DMS114 treated with DMSO at 0.1 percent for 48 hours (cell line): ENCODE results near the gene ATP13A5.

Source experiments
- DNase-seq: peaks from one replicate; lab custom pipeline; 2025; ENCODE audit not compliant: unreplicated experiment; lab: John Stamatoyannopoulos, UW

Gene ATP13A5

DNA sequence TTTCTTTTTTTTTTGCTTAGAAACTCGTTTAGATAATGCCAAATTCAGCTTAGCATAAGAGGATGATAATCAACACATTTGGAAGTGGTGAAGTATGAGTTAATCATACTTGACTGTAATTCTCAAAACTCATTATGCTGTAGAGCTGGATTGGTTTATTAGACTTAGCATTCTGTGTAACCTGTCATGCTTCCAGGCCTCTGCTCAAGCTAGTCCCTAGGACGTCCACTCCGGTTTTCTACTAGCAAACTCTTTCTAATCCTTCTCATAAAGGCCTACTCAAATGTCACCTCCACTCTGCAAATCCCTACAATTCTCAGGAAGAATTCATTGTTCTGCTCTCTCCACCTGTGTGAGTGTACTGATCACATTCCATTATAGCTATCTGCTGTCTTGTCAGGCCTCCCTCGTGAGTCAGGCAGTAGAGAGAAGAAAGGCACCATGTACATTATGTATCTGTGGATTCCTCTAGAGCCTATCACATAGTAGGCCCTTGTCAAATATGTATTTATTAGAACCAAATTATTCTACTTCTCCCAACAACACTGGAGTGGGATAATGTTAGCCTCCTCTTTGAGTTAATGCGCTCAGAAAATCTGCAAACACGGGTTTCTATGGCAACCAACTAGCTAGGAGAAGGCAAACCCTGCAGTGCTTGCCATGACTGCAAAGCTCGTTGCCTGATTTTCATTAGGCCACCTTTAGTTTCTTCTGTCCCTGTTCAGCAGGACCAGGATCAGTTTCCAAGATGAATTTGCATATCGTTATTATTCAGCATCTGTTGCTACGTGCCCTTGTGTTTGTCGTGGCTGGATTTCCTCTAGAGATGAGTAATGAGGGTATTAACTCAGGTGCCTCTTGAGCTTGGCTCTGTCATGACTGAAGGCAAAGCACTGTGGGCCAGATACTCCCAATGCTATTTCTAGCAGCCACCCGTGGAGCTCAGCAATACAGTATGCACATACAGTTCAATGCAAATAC, 30.7 kb downstream of the ATP13A5 start:
- DNase-seq = no peak

DNA sequence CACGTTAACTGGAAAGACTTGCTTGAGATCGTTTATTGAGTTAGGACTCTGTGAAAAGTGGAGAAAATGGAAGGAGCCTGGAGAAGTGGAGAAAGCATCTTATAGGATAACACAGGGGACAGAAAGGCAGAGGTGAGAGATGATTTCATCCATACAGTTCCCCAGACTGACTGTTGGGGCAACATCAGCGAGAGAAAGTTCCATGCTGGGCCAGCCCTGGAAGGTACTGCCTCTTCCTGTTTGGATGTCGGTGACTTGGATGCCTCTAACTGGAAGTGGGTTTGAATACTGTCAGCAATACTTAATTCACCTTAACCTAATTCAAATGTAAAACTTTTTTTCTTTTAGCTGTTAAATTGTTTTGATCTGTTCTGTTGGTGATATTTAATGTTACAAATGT, 32.3 kb downstream of the ATP13A5 start:
- DNase-seq = no peak

DNA sequence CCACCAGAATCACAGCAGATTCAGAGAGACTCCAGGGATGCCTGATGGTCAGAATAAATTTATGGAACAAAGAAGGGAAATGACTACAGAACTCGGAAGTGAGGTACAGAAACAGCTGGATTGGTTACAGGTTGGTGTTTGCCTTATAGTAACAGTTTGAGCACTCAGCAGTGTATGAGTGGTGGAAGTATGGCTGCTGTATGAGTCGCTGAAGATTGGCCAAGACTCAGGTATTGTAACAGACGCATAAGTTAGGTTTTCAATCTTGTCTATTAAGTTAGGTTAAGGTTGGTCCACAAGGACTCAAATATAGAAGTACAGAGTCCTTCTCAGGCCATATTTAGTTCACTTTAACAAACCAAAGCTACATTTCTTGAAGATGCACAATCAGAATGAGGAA, 33.1 kb downstream of the ATP13A5 start:
- no peak for DNase-seq

DNA sequence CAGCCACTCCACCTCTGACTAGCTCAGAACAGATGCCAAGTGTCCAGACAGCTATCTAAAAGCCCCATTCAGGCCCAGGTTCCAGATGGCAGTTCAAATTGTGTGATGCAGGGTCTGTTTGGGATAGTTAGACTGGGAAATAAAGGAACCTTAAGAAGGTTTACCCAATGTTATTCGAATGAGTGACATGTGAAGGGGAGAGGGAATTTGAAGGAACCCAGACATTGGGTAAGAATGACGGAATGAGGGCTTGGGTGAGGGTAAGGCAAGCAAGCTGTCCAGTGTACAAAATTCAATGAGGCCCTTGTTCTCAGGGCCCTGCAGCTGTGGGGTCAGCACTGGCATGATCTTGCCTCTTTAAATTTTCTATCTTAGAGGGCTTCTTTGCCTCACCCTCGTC, 34.1 kb downstream of the ATP13A5 start:
- no peak for DNase-seq

DNA sequence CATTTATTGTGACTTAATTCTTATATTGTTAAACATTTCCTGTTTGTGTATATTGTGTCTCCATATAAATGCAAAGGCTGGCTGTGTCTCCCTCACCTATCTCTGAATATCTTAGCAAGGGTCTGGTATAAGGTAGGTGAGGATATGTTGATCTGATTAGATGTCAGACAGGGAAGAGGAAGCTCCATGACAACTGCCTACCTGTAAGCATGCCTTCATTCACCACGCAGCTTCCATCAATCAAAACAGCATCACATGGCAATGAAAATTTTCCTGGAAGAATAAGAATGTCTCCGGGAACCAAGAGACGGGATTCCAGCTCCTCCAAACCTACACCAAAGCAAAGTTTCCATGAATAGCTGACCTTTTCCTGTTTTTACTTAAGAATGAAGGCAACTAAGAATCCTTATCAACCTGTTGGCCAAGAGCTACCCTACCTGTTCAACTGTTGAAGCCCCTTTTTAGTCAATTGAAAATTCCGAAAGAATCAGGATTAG, 34.8 kb downstream of the ATP13A5 start:
- DNase-seq = no peak

DNA sequence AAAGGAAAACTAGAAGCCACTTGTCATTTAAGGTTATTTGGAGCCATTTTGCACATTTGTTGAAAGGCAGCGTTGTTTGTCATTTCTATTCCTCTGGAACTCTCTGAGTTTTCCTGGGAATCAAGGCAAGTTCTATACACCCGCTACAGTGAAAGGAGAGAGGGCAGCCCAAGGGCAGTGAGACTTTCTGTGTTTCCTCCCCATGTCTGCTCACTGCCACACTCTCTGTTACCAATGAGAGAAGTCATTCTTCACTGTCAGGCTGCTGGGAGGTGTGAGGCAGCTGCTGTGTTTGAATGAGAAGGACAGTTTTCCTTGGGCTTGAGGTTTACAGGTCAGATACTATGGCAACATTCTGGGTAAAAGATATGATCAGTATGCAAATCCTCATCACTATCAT, 36.0 kb downstream of the ATP13A5 start:
- no peak for DNase-seq

DNA sequence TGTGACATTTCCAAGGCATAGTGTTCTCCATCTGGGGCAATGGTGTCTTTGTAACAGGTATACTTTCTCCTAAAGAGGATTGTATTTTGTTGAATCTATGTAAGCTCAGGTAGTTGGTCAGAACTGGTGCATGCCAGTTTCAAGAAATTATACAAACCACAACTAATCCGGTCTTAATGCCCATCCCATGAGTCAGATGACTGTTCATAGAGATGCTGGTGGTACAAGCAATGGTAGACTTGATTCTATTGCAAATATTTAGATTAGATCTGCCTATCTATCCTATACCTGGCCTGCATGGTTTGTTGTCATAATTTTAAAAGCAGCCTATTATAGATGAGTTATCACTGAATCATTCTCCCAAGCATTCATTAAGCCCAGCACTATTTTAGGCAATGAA, 43.5 kb downstream of the ATP13A5 start:
- no peak for DNase-seq

DNA sequence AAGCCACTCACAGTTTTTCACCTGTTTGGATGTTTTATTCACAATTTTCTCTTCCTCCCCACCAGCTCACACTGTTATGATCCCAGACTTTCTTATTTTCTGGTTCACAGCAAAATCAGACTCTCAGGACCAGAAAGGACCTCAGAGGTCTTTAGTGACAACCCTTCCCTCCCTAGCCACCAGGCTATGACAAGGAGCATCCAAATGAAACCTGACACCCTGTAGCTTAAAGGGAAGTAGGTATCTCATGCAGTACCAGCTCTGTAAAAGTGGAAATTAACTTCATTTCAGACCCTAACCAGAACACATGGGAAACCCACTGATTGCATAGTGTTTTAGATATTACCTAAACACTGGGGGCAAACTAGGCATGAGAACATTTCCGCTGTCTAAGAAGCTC, 45.3 kb downstream of the ATP13A5 start:
- no peak for DNase-seq

DNA sequence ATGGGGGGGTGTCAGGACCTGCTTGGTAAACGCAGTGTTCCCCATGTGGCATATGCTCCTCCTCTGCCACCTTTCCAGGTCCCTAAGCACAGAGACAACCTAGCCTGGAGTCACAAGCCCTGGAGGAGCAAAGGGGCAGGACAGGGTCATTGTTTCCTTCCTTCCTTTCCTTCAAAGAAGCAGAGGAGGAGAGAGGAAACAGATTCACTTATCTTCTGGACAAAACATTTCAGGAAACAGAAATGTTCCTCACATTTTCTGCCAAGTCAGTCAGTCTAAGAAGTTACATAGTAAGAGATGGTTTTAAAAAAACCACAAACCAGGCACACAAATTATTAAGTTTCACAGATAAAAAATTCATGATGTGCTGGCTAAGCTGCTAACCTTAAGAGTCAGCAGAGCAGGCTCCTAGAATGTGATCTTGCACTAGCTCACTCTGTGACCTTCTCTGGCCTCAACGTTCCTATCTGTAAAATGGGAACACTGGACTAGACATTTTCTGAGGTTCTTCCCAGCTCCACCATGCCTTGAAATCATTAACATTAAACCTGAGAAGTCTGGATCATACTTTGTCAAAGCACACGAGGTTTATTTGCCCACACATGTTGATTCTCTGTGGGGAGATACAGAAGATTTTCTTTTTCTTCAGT, 47.9 kb downstream of the ATP13A5 start:
- no peak for DNase-seq

DNA sequence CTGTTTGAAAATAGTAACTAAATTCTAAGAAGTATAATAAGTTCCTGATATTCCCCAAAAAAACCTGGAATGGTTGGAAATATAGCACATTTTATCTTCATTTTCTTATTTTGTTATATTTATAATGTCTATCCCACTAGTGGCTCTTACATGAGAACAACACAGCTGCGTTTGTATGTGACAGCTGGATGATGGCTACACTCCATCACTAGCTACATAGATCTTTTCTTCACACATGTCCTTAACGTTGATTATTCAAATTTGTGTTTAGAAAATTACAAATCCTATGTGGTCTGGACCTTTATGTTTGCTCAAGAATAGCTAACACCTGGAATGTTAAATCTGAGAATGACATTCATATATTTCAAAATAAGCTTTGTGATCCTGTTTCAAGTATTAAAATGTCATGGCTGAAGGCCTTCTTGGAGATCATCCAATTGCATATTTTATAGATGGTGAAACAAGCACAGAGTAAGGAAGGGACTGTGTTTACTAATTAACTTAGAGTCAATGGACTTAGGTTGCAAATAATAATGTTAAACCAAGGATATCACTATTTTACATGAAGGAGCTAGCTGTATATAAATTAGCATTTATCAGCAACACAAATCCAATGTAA, 60.8 kb downstream of the ATP13A5 start:
- DNase-seq = no peak

DNA sequence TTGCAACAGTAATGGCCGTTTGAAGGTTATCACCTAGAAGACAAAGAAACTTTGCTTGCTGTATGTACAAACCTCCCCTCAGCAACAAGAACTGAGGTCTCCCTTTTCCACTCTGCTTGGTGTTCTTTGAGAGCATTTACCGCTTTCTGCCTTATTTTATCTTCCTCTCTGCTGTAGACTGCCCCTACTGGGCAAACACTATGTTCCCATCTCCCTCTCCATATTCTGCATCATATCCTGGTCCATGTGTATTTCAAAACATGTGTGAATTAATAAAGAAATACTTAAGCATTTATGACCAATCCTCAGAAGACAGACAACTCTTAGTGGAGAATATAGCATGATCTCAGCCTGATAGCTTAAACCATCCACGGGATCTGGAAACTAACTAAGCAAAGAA, 64.4 kb downstream of the ATP13A5 start:
- no peak for DNase-seq

DNA sequence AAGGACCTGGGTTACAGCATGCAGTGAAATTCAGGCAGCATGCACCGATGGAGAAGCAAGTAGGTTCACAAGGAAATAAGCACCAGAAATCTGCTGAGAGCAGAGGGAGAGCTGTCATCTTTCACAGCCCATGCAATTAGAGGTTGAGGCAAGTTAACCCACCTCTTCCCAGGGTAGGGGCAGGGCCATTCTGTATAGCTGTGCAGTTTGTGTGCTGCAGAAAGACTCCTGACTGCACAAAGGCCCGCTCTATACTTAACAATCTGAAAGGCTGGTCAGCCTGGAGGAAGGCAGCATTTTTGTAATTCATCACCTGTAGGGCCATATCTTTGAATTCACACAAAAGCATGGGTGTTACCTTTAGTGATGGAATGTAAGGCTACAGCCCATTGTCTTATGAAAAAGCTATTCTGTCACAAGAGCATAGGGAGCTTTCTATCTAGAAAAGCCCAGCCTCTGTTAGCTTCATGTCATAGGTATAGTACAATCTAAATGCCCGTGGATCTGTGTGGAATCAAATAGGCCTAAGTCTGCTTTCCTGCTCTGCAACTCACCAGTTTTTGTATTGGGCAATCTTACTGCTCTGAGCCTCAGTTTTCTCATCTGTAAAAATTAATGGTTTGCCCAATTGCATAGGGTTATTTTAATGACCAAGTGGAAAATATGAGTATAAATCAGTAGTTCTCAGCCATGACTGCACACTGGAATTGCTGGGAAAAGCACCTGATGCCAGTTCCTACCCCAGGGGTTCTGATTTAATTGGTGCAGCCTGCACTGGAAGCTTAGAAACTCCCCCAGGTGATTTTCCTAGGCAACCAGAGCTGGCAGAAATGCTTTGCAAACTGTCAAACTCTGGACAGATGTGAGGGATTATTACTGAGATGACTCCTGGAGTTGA, 65.2 kb downstream of the ATP13A5 start:
- DNase-seq = no peak

DNA sequence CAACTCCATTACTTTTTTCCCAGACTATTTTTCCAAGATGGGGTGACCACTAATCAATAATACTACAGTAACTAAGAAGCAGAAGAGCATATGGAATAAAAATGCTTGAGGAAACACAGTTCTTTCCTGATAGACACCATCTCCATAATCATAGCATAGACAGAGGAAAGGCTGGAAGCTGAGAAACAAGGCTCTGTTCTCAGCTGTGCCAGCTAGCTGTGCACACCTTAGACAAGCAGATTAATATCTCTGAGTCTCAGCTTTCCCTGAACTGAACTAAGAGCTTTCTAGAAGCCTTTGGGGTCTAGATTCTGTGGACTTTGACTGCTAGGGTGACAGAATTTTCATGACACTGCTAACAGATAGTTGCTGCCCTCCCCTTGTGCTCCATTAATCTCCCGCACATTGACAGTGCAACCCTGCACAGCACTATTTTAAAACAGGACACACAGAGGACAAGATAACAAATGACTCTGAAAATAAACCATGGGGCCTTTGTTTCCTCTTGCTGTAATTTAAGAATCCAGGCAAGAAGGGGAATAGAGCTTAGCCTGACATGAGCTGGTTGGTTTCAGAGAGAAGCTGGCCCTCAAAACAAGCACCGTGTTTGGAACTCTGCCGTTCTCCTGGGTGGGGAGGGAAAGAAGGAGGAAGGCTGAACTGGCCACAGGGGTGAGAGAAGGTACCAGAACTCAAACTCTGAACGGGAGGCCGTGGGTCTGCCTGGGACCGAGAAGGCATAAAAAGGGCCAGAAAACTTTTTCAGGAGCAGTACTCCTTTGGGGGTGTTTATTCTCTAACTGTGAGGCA, 67.4 kb downstream of the ATP13A5 start:
- DNase-seq = no peak

DNA sequence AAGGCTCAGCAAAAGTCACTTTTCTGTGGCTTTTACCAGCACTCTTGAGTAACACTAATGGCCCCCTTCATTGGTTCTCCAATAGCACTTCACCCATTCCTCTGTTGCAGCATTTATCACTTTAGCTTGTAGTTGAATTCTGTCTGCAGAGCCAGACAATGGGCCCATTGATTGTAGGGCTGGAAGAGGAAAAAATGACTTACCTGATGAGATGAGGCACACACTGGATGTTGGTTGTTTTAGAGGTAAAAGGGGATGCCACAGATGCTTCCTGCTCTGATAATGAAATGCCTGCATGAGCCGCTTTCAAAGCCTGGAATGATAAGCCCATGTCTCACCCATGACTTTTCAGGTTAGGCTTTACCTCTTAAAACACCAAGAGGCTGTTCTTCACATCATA, 73.2 kb downstream of the ATP13A5 start:
- no peak for DNase-seq

DNA sequence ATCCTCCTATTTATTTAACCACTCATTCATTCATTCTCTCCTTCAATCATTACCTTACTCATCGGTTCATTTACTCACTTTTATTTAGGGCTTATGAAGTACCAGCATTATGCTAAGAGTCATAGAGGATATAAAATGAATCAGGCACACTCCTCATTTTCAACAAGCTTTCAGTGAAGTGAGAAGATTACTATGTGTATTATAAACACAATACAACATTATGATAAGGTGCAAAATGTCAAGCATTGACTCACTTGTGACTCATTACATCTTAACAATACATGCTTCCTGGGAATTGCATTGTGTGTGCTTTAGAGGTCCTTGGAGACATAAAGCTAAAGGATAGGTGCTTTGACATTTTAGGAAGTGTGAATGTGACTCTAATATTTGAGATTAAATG, 77.1 kb downstream of the ATP13A5 start:
- DNase-seq = no peak

DNA sequence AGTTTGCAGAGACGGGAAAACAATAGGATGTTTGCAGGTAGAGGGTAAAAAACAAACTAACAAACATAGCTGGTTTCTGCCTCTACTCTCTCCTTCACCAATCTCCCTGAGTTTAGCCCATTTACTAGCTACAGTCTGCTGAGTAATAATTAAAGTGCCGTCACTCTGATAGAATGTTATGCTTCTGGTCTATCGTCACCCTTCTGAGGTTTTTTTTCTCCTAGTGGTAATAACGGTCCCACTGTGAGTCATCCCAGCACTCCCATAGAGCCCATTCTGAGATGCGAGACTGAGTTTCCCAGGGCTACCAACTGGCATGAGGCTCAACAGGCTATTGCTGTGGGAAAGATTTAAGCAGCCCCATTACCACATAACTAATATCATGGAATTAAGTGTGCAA, 81.1 kb downstream of the ATP13A5 start:
- DNase-seq = no peak

DNA sequence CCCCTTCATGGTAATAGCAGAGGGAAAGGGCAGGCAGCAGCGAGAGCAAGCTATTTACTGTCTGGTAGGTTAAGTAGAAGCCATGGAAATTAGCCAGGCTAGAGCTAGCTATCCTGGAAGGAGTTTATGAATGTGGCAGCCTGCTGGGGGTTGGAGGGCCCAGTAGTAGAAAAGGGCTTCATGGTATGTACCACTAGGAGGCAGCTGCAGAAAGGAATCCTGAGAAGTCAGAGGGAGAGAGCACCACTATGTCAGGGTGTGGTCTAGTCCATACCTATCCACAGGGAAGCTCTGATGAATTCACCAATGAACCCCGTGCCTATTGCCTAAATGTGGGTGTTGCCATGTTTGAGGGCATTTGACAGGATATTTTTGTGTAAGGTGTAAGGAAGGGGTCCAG, 82.6 kb downstream of the ATP13A5 start:
- no peak for DNase-seq

DNA sequence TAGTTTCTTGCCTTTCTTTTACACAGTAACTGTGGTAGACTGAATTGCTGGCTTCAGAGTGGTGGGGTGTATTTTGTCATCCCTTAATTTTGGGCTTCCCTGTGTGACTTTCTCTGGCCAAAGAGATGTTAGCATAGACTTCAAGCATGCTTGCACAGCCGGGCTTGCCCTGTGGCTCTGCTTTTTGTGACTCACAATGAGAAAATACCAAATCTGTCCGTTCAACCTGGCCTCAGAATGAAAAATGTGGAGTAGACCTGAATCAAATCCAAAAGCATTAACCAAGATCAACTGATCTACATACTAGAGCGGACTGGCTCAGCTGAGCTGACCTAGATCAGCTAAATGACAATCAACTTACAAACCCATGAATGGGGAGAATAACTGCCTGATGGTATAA, 86.2 kb downstream of the ATP13A5 start:
- DNase-seq = no peak

DNA sequence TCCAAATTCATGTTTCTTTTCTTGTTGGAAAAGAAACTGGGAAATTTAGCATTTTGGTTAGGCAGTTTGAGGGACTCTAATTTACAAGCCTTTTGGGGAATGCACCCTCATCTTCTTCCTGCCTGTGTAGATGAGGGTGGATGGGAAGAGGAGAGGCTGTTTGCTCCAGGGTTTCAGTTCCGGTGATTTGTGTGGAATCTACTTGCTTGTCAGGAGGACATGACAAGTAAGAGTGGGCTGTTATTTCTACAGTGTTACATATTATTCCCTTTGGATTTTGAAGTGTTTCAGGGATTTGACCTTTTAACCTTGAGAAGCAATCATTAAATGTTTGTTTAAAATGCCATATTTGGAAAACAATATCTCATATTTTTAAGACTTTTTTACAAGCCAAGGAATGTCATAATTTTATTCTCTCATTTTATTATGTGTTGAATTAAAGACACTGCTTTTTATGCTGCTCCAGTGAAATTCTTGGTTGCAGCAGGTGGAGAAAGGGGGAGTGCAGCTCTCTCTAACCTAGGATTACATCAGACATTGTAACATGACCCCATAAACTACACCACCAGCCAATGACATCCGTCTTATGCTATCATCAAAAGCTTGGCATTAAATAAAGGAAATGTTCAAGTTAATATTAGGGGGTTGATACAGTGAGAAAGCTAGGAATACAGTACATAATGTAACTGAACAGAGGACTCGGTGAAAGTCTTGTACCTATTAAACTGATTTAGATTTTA, 107.3 kb downstream of the ATP13A5 start:
- no peak for DNase-seq
